ENCODE results near the gene SCD. TPM values are rescaled to one million over a fixed set of nuclear protein-coding genes. Genes with fewer than 3 reads are reported as not detected.

The SCD gene
- total RNA-seq, 2 experiments from 2014 or later: 271 TPM

DNA sequence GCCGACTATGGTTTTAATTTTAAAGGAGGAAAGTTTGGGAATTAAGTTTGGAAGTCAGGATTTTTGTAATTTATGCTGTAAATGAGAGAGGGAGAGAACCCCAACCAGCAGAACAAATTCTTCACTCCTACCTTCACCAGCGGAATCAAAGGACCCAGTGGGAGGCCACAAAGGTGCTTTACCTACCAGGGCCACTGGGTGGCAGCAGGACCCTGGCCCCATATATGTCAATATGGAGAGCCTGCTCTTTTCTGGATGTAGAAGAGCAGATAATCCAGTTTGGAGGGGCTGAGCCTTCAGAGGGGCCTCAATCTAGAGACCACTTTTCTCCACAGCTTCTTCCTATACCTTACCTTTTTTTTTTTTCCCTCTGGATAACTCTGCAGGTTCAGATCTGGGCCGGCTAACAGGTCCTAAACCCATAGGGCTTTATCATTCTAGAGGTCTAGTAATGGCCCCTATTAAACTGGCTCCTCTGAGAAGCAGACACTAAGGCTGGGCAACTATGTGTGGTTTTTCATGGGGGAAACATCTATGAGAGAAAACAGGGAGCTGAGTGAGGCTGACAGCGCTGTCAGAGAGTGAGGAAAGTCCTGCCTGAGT, 8.5 kb upstream of the SCD start:
- Mint-ChIP-seq H3K4me3 (no peak overlapping the region), H3K4me1 (ENCODE audit: low read depth) (peaks cover 2% of the 10 kb centered on the region), H3K27me3 (peaks cover 1% of the 10 kb centered on the region), H3K9me3 (no peaks in the 10 kb centered on the region), H3K27ac (peak overlapping the region; percentile 44), H3K36me3 (ENCODE audit: low read depth) (no peaks in the 10 kb centered on the region)
- DNase-seq (peak; percentile 90), ATAC-seq (peak; percentile 92)
- ChIA-PET CTCF (interaction anchor here (0.7 to 16.7 kb wide), 19 partner anchors 11 to 493 kb away, joined by 3 to 292 read pairs (median 4); partner anchors contain the start of gene SEC31B), POLR2A (interaction anchor here (0.6 to 2.1 kb wide), 5 partner anchors 10 to 180 kb away, joined by 3 to 8 read pairs (median 4); no protein-coding TSS in a partner anchor)
- TF ChIP-seq, protein P1, sequence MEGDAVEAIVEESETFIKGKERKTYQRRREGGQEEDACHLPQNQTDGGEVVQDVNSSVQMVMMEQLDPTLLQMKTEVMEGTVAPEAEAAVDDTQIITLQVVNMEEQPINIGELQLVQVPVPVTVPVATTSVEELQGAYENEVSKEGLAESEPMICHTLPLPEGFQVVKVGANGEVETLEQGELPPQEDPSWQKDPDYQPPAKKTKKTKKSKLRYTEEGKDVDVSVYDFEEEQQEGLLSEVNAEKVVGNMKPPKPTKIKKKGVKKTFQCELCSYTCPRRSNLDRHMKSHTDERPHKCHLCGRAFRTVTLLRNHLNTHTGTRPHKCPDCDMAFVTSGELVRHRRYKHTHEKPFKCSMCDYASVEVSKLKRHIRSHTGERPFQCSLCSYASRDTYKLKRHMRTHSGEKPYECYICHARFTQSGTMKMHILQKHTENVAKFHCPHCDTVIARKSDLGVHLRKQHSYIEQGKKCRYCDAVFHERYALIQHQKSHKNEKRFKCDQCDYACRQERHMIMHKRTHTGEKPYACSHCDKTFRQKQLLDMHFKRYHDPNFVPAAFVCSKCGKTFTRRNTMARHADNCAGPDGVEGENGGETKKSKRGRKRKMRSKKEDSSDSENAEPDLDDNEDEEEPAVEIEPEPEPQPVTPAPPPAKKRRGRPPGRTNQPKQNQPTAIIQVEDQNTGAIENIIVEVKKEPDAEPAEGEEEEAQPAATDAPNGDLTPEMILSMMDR (IDR thresholded peaks at IDR 0.05): peak; percentile 91
- intact Hi-C loops (cut with micrococcal nuclease): loop anchor here (1.0 to 5.0 kb wide), 2 partner anchors 95 to 169 kb away; no protein-coding TSS in a partner anchor

DNA sequence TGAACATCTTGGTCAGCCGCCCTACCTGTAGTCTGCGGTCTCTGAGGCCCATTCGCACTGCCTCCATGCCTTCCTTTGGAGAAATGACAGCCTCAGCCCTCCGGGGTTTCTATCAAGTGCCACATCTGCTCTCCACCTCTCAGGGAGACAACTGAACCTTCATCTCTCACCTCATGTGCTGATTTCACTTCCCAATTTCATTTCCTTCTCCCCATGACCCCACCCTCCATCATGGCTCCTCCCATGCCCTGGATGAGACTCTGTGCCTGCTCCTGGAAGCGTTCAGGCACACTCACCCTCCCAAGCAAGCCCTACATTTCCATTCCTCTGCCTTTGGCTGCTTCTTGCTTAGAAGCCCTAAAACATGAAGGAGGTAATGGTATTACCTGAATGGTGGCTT, 7.8 kb upstream of the SCD start:
- TF ChIP-seq, protein P1 (IDR thresholded peaks at IDR 0.05): no peak
- DNase-seq (no peak), ATAC-seq (no peak)
- Mint-ChIP-seq H3K4me1 (ENCODE audit: low read depth) (peaks cover 4% of the 10 kb centered on the region), H3K27me3 (no peaks in the 10 kb centered on the region), H3K36me3 (ENCODE audit: low read depth) (no peaks in the 10 kb centered on the region), H3K4me3 (no peak overlapping the region), H3K27ac (no peak overlapping the region), H3K9me3 (no peaks in the 10 kb centered on the region)
- POLR2A ChIA-PET: interaction anchor here (0.6 to 2.1 kb wide), 4 partner anchors 32 to 180 kb away, joined by 3 to 8 read pairs (median 6); no protein-coding TSS in a partner anchor
- intact Hi-C loops (cut with micrococcal nuclease): loop anchor here (5.0 kb wide), 1 partner anchor 168 kb away; no protein-coding TSS in a partner anchor
- CTCF ChIA-PET: interaction anchor here (0.7 to 16.7 kb wide), 19 partner anchors 10 to 188 kb away, joined by 3 to 292 read pairs (median 4); partner anchors contain the start of gene SEC31B

DNA sequence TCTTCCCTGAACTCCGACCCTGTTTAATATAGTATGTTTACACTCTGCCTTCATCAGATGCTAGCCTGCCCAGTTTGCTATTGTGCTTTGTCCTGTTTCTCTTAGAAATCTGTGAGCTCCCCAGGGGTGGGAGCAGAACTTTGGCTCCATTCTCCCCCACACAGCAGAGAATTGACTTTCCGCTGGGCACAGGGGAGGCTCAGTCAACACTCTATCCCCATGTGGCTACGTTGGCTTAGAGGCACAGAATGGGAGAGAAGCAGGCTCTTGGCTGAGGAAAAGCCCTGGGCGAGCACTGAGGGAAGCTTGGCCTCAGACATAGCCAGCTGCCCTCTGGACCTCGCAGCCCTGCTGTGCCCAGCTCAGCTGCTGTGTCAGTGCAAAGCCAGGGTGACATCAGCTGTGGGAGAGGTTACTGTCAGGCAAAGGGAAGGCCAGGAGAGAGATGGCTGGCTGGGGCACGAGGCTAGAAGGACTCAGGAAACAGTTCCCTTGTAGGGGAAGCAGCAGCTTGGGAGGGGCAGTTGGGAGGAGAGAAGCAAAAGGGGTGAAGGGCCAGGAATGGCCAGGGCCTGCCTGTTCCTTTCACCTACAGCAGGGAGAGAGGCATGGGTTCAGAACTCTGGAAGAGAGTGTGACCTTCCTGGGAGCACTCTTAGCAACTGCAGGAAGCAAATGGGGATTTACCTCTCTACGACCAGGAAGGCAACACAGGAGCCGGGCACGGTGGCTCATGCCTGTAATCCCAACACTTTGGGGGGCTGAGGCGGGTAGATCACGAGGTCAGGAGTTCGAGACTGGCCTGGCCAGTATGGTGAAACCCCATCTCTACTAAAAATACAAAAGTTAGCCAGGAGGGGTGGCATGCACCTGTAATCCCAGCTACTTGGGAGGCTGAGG, 5.8 kb upstream of the SCD start:
- intact Hi-C loops (cut with micrococcal nuclease): no loop called here
- TF ChIP-seq, protein P1 (IDR thresholded peaks at IDR 0.05): no peak
- DNase-seq (no peak), ATAC-seq (no peak)
- H3K9me3 Mint-ChIP-seq: no peaks in the 10 kb centered on the region
- no peaks in the 10 kb centered on the region for H3K27me3 Mint-ChIP-seq
- CTCF ChIA-PET: interaction anchor here (0.8 to 16.7 kb wide), 10 partner anchors 10 to 179 kb away, joined by 3 to 292 read pairs (median 7); partner anchors contain the start of gene SEC31B
- peaks cover 17% of the 10 kb centered on the region for H3K4me1 Mint-ChIP-seq (ENCODE audit: low read depth)
- peaks cover 2% of the 10 kb centered on the region for H3K36me3 Mint-ChIP-seq (ENCODE audit: low read depth)
- peak overlapping the region; percentile 46 for H3K27ac Mint-ChIP-seq
- POLR2A ChIA-PET: interaction anchor here (0.9 kb wide), 1 partner anchor 32 kb away, joined by 3 read pairs; no protein-coding TSS in a partner anchor
- H3K4me3 Mint-ChIP-seq: no peak overlapping the region

DNA sequence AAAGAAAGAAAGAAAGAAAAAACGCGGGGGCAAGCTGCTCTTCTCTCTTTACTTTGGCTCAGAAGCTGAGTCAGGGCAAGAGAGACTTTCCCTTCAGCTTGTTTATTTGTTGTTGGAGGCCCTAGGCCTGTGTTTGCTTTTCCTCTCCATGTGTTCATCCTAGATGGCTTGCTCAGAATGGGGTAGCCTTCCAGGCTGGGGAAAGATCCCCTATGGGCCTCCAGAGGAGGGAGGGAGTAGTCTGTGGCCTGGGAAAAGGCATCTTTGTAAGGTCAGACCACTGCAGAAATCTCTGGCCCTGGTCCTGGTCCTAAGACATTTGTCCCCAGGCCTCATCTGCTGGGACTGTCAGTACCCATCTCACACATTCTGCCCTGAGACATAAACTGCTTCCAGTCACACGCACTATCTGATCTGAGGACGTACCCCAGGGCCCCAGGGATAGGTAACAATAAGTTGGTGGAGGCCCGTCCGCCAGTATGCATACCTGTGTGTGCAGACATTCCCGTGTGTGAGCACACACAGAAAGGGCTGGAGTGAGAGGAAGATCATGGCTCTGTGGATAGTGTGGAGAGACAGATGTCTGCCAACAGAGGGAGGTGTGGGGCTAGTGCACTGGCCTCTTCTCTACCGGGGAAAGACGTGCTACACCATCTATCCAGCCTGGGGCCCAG, 4.9 kb upstream of the SCD start:
- Mint-ChIP-seq H3K9me3 (no peaks in the 10 kb centered on the region), H3K27me3 (no peaks in the 10 kb centered on the region), H3K4me3 (no peak overlapping the region), H3K36me3 (ENCODE audit: low read depth) (peaks cover 3% of the 10 kb centered on the region), H3K27ac (no peak overlapping the region), H3K4me1 (ENCODE audit: low read depth) (peaks cover 19% of the 10 kb centered on the region)
- TF ChIP-seq, protein P1 (IDR thresholded peaks at IDR 0.05): peak; percentile 68
- intact Hi-C loops (cut with micrococcal nuclease): loop anchor here (1.0 kb wide), 1 partner anchor 91 kb away; no protein-coding TSS in a partner anchor
- DNase-seq: peak; percentile 73
- peak; percentile 49 for ATAC-seq
- POLR2A ChIA-PET: interaction anchor here (0.9 kb wide), 1 partner anchor 31 kb away, joined by 3 read pairs; no protein-coding TSS in a partner anchor
- CTCF ChIA-PET: interaction anchor here (0.5 to 16.7 kb wide), 16 partner anchors 9 to 193 kb away, joined by 3 to 292 read pairs (median 4); partner anchors contain the start of genes HIF1AN and SEC31B

All from activated CD8-positive, alpha-beta T cell treated with anti-CD3 and anti-CD28 coated beads for 36 hours (primary cell).